GM23338 (cell line): ENCODE results near the gene OTUB2.

ENCODE experiments used
- CREB1 ChIP-seq: fragments of 250-450 bp; sonication (Bioruptor Pico); IDR thresholded peaks from 2 replicates; pipeline ENCODE4 v1.5.0; 2020; ENCODE audit warnings: low read depth, mild to moderate bottlenecking, moderate library complexity
- EZH2 ChIP-seq: fragments of 200-600 bp; sonication (generic); IDR thresholded peaks from one replicate; pipeline ENCODE4 v1.8.0; 2017; ENCODE audit warnings: antibody characterized with exemption, mild to moderate bottlenecking, low read depth; ENCODE audit not compliant: unreplicated experiment
- EZH2phosphoT487 ChIP-seq: fragments of 200-600 bp; sonication (generic); IDR thresholded peaks from one replicate; pipeline ENCODE4 v1.8.1; 2018; ENCODE audit warnings: antibody characterized with exemption; ENCODE audit not compliant: unreplicated experiment
- JUNB ChIP-seq: IDR thresholded peaks from one replicate; pipeline ENCODE4 v1.6.1; 2016; ENCODE audit warnings: antibody characterized with exemption; ENCODE audit not compliant: unreplicated experiment
- NANOG ChIP-seq: IDR thresholded peaks from 2 replicates; pipeline ENCODE4 v1.6.1; 2016; ENCODE audit warnings: antibody characterized with exemption, borderline replicate concordance
- POLR2AphosphoS5 ChIP-seq: IDR thresholded peaks from 2 replicates; pipeline ENCODE4 v1.6.1; 2016; ENCODE audit warnings: antibody characterized with exemption, low read depth
- STAT1 ChIP-seq: IDR thresholded peaks from one replicate; pipeline ENCODE4 v1.6.1; 2016; ENCODE audit warnings: antibody characterized with exemption; ENCODE audit not compliant: unreplicated experiment
- ZNF114 ChIP-seq: fragments of 250-450 bp; sonication (Bioruptor Pico); IDR thresholded peaks from 2 replicates; pipeline ENCODE4 v1.5.0; 2020; ENCODE audit warnings: mild to moderate bottlenecking, moderate library complexity
- ZNF331 ChIP-seq: fragments of 250-450 bp; sonication (Bioruptor Pico); IDR thresholded peaks from 2 replicates; pipeline ENCODE4 v1.5.0; 2020; ENCODE audit warnings: low read depth, mild to moderate bottlenecking, moderate library complexity
- TF ChIP-seq, protein P1 (sequence below), 2 experiments: fragments of 200-600 bp in 1 of 2; sonication (generic) in 1 of 2; conservative IDR thresholded peaks; 2 replicates each; pipeline versions ENCODE4 v1.5.1 to v1.6.1; 2016 to 2017; ENCODE audit warnings: antibody characterized with exemption in 2 of 2, low read depth in 2 of 2, mild to moderate bottlenecking in 2 of 2, moderate library complexity in 1 of 2
- TF ChIP-seq, protein P2 (sequence below): IDR thresholded peaks from one replicate; pipeline ENCODE4 v1.6.1; 2018; ENCODE audit warnings: antibody characterized with exemption; ENCODE audit not compliant: unreplicated experiment
- TF ChIP-seq, protein P3 (sequence below): IDR thresholded peaks from 2 replicates; pipeline ENCODE4 v1.6.1; 2016; ENCODE audit warnings: antibody characterized with exemption

DNA sequence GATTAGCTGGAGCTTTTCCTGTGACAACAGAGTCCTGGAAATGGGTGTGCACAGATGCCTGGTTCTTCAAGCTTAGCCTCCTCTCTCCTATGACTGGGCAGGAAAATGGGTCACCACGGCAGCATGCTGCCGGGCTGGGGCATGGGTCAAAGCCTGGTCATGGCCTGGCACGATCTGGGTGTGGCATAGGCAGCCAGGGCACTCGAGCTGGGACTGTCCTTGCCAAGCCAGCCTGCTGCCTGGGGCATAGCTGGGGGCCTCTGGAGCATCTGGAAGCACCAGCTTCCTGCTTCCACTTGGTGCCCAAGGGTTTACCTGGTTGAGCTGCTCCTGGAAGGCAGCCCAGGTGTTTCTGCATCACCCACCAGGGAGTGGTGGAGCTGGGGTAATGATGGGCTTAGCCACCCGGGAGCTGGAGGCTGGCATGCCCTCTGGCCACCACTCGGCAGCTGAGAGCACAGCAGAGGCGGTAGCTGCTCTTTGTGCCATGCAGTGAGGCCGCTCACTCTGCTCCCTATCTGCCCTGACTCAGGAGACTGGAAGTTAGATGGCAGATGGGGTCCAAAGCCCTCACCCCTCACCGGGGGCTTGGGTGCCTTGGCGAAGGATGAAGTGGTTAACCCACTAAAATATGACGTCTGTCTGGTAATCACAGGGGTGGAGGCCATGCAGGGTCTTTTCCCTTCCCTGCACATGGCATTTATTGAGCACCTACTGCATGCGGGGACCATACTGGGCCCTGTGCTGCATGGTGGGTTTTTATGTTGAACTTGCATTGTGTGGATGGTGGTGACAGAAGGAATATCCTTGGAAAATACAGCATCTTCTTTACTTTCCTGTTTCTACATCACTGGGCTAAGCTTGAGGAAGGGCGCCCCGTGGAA is 1.7 kb downstream of the OTUB2 start:
- TF ChIP-seq, protein P1, sequence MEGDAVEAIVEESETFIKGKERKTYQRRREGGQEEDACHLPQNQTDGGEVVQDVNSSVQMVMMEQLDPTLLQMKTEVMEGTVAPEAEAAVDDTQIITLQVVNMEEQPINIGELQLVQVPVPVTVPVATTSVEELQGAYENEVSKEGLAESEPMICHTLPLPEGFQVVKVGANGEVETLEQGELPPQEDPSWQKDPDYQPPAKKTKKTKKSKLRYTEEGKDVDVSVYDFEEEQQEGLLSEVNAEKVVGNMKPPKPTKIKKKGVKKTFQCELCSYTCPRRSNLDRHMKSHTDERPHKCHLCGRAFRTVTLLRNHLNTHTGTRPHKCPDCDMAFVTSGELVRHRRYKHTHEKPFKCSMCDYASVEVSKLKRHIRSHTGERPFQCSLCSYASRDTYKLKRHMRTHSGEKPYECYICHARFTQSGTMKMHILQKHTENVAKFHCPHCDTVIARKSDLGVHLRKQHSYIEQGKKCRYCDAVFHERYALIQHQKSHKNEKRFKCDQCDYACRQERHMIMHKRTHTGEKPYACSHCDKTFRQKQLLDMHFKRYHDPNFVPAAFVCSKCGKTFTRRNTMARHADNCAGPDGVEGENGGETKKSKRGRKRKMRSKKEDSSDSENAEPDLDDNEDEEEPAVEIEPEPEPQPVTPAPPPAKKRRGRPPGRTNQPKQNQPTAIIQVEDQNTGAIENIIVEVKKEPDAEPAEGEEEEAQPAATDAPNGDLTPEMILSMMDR (conservative IDR thresholded peaks at IDR 0.05; ENCODE audit: low read depth in 2 of 2): no peak
- TF ChIP-seq EZH2 (no peak), JUNB (no peak), POLR2AphosphoS5 (no peak), ZNF114 (CRISPR knock-in tag) (no peak), EZH2phosphoT487 (no peak), CREB1 (CRISPR knock-in tag) (no peak), NANOG (no peak), STAT1 (no peak), ZNF331 (CRISPR knock-in tag) (no peak)
- TF ChIP-seq, protein P2, sequence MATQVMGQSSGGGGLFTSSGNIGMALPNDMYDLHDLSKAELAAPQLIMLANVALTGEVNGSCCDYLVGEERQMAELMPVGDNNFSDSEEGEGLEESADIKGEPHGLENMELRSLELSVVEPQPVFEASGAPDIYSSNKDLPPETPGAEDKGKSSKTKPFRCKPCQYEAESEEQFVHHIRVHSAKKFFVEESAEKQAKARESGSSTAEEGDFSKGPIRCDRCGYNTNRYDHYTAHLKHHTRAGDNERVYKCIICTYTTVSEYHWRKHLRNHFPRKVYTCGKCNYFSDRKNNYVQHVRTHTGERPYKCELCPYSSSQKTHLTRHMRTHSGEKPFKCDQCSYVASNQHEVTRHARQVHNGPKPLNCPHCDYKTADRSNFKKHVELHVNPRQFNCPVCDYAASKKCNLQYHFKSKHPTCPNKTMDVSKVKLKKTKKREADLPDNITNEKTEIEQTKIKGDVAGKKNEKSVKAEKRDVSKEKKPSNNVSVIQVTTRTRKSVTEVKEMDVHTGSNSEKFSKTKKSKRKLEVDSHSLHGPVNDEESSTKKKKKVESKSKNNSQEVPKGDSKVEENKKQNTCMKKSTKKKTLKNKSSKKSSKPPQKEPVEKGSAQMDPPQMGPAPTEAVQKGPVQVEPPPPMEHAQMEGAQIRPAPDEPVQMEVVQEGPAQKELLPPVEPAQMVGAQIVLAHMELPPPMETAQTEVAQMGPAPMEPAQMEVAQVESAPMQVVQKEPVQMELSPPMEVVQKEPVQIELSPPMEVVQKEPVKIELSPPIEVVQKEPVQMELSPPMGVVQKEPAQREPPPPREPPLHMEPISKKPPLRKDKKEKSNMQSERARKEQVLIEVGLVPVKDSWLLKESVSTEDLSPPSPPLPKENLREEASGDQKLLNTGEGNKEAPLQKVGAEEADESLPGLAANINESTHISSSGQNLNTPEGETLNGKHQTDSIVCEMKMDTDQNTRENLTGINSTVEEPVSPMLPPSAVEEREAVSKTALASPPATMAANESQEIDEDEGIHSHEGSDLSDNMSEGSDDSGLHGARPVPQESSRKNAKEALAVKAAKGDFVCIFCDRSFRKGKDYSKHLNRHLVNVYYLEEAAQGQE: no peak
- TF ChIP-seq, protein P3, sequence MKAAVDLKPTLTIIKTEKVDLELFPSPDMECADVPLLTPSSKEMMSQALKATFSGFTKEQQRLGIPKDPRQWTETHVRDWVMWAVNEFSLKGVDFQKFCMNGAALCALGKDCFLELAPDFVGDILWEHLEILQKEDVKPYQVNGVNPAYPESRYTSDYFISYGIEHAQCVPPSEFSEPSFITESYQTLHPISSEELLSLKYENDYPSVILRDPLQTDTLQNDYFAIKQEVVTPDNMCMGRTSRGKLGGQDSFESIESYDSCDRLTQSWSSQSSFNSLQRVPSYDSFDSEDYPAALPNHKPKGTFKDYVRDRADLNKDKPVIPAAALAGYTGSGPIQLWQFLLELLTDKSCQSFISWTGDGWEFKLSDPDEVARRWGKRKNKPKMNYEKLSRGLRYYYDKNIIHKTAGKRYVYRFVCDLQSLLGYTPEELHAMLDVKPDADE: no peak
